ENCODE measurements around the gene PROCA1. TPM values are rescaled to one million over a fixed set of nuclear protein-coding genes. Genes with fewer than 3 reads are reported as not detected.

Gene PROCA1
- total RNA-seq, 2 donors from 2014 or later: 1.2 to 2.1 TPM

DNA sequence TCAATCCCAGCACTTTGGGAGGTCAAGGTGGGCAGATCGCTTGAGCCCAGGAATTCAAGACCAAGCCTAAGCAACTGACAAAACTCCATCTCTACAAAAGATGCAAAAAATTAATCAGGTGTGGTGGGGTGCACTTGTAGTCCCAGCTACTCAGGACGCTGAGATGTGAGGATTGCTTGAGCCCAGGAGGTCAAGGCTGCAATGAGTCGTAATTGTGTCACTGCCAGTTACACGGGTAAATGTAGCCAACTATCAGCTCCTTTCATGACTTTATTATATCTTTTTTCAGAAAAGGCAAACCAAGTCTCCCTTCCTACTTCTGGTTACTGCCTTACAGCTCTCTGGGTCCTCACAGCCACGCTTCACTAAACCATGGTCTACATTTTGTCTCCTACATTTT is 53.9 kb downstream of the PROCA1 start:
- DNase-seq (ENCODE audit: low spot score): no peak
- intact Hi-C loops (cut with DNase I): loop anchor here in 1 of 2 donors (10.0 kb wide), 1 partner anchor 1123 kb away; no protein-coding TSS in a partner anchor

DNA sequence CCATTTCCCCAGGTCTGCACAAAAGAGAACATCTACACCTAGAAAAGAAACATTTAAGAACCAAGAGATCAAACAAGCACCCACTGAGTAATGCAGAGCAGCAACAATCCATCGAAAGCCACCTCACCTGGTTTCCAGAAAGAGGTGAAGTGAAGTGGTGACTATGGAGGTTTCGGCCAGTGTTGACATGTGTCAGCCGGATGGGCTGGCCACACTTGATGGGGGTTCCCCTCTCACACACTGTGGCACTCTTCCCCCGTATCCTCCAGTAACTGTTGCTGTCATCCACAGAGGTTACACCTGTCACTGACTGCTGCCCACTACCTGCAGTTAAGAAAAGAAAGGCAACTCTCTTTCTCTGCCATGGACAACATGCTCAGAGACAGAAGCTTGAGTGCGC is 56.5 kb downstream of the PROCA1 start:
- intact Hi-C loops (cut with DNase I): loop anchor here in 1 of 2 donors (10.0 kb wide), 1 partner anchor 1120 kb away; no protein-coding TSS in a partner anchor

More for the DNA sequence above, 56.5 kb downstream of the PROCA1 start:
- peak; percentile 17 for DNase-seq (ENCODE audit: low spot score)

Other genes starting within 250 kb of the PROCA1 start
- under 1 TPM in 1 of 2 donors, not detected in 1; 0.14 TPM for gene SLC13A2, start 238.2 kb downstream of the PROCA1 start, total RNA-seq
- not detected for gene FOXN1, start 205.5 kb downstream of the PROCA1 start, total RNA-seq
- 10 to 100 TPM; 12.9 to 15.6 TPM for gene UNC119, start 159.3 kb downstream of the PROCA1 start, total RNA-seq
- 10 to 100 TPM; 27.6 to 33.8 TPM for gene PIGS, start 140.4 kb downstream of the PROCA1 start, total RNA-seq
- gene ALDOC, start 135.0 kb downstream of the PROCA1 start, total RNA-seq: 1 to 10 TPM; 6.9 to 8.4 TPM
- 1 to 10 TPM; 1.8 to 1.9 TPM for gene SPAG5, start 112.9 kb downstream of the PROCA1 start, total RNA-seq
- 10 to 100 TPM in 1 of 2 donors, 1 to 10 TPM in 1; 4.7 to 10.1 TPM for gene RSKR, start 97.7 kb downstream of the PROCA1 start, total RNA-seq
- 100 to 1,000 TPM; 105 to 120 TPM for gene BLTP2, start 66.7 kb downstream of the PROCA1 start, total RNA-seq
- gene SDF2, start 50.0 kb downstream of the PROCA1 start, total RNA-seq: 10 to 100 TPM; 30.7 to 33.5 TPM
- 10 to 100 TPM; 54.4 to 57.6 TPM for gene SUPT6H, start 49.7 kb downstream of the PROCA1 start, total RNA-seq
- 10 to 100 TPM; 75.0 to 90.2 TPM for gene RAB34, start 6.0 kb upstream of the PROCA1 start, total RNA-seq
- gene RPL23A, start 8.1 kb upstream of the PROCA1 start, total RNA-seq: 100 to 1,000 TPM; 981 to 999 TPM
- 1 to 10 TPM; 2.2 to 3.1 TPM for gene TLCD1, start 14.3 kb upstream of the PROCA1 start, total RNA-seq
- 1 to 10 TPM; 2.3 TPM for gene NEK8, start 16.9 kb upstream of the PROCA1 start, total RNA-seq
- 10 to 100 TPM; 10.2 to 10.8 TPM for gene TRAF4, start 32.1 kb upstream of the PROCA1 start, total RNA-seq
- gene FAM222B, start 130.9 kb upstream of the PROCA1 start, total RNA-seq: 10 to 100 TPM; 13.8 to 19.2 TPM
- 10 to 100 TPM; 22.6 to 24.4 TPM for gene ERAL1, start 143.1 kb upstream of the PROCA1 start, total RNA-seq
- gene FLOT2, start 185.8 kb upstream of the PROCA1 start, total RNA-seq: 100 to 1,000 TPM in 1 of 2 donors, 10 to 100 TPM in 1; 99.0 to 101 TPM
- 1 to 10 TPM; 3.7 to 4.0 TPM for gene DHRS13, start 191.2 kb upstream of the PROCA1 start, total RNA-seq
- 10 to 100 TPM; 26.7 to 32.3 TPM for gene PHF12, start 239.6 kb upstream of the PROCA1 start, total RNA-seq